NCI-H187 (cell line): ENCODE data around the gene CDH15.
"Not testable (repeated sequence)": the region's sequence is repeated elsewhere in the genome, so short reads cannot be mapped to it uniquely, and the experiment has no call there.

Experiments
- DNase-seq, 2 experiments: peaks; one replicate each; lab custom pipeline; 2025; lab: John Stamatoyannopoulos, UW

CDH15 gene

DNA sequence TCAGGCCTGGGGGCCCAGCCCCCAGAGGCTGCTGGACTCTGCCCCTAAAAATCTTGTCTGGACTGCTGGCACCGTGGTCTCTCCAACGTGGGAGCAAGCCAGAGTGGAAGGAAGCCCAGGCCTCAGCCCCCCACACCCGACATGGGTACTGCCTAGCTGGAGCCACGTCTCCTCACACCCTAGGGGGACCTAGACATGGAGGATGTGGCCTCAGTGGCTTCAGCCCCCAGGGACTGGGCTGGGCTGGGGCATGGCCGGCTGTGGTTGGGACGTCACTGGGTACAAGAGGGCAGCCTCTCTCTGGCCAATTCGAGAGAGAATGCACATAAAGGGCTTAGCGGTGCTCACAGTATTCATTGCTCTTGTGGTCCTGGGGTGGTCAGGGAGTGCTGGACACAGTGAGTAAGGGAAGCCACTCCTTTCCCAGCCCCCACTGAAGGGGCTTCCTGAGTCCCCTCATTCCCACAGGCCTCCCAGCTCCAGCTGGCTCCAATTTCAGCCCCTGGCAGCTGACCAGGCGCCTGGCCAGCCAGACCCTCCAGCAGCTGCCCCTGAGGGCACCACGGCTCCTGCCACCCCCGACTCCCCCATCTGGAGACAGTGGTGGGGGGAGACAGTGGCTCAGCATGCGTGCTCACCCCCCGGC is 1.1 kb downstream of the CDH15 start:
- DNase-seq, result no peak

- DNase-seq, result no peak
Measured at GRCh38 chr16:89173174-89173921, 1.8 kb downstream of the CDH15 start.

- DNase-seq, result no peak
Measured at GRCh38 chr16:89174055-89174827, 2.7 kb downstream of the CDH15 start.

GRCh38 chr16:89174877-89175276 is 3.3 kb downstream of the CDH15 start:
- DNase-seq, result no peak

DNA sequence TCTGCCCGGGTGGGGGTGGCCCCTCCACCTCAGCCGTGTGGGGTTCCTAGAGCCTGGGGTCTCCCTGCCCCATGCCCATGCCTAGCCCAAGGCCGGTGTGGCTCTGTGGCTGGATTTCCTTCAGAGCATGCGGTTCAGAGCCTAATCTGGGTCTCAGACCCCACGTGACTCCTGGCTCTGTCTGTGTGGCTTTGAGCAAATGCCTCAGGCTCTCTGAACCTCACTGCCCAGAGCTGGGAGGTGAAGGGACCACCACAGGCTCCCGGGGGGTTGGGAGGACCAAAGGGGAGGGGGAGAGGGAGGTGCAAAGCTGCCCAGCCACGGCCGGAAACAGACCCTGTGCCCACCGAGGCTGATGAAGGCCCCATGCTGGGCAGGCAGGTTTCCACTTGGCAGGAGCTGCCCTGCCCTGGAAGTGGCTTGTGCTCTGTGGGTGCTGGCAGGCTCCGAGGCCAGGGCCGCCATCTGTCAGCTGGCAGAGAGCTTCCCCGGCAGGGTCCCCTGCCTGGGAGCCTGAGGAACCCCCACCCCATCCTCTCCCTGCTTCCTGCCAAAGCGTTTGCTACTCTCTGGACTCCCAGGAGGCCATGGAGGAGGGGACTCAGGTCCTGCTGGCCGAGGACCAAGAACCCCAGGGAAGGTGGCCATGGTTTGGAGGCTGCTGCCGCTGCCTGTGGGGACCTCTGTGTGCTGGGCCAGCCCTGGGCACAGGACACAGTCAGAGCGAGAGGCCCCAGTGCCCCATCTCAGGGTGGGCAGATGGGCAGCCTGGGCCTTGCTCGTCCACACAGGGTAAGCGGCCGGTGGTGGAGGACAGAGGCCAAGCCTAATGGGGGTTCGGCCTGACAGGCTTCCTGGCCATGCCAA is 4.0 kb downstream of the CDH15 start:
- DNase-seq, result no peak

GRCh38 chr16:89176147-89176690 is 4.7 kb downstream of the CDH15 start:
- no peak for DNase-seq

DNA sequence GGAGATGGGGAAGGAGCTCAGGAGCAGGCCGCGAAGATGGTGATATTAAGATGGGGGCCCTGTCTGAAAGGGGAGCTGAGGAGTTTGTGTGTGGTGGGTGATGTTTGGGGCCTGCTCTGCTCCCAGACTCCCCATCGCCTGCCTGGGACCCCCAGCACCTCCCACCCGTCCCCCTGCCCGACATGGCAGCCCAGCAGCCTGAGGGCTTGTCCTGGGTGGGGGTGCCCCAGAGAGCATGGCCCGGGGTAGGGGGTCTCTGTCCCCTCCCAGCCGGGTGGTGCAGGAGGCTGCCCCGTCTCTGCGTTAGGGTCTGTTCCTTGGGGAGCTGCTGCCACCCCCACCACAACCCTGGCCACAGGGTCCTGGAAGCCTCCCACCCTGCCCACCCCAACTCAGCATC is 5.2 kb downstream of the CDH15 start:
- DNase-seq, result no peak

DNA sequence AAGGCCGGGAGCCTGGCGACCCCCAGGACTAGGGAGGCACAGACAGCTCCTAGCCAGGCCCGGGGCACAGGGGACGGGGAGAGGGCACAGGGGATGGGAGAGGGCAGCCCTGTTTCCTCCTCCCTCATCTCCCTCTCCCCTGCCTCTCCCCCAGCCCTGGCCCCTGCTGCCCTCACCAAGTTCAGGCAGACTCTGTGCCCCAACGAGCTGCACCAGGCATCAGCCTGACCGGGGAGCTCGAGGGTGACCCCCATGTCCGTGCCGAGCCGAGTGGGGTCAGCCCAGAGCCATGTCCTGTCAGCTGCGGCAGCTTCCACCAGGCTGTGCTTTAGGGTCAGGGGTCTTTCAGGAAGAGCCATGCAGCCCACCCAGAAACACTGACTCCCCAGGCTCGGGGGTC is 6.0 kb downstream of the CDH15 start:
- DNase-seq, result no peak

- no peak for DNase-seq
Measured at GRCh38 chr16:89178453-89179147, 7.1 kb downstream of the CDH15 start.

DNA sequence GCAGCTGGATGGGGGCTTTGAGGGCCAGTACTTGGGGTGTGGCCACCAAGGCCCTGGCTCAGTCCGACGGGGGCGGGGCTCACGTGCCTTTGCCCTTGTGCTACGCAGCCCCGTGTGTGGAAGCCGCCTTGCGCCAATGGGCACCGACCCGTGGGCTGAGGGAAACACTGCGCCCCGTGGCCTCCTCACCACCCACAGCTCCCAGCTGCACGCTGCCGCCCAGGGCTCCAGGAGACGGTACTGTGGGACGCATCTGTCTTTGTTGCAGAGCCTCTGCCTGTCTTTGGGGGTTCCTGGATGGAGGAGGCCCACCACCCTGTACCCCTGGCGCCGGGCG is 7.6 kb downstream of the CDH15 start:
- no peak for DNase-seq

DNA sequence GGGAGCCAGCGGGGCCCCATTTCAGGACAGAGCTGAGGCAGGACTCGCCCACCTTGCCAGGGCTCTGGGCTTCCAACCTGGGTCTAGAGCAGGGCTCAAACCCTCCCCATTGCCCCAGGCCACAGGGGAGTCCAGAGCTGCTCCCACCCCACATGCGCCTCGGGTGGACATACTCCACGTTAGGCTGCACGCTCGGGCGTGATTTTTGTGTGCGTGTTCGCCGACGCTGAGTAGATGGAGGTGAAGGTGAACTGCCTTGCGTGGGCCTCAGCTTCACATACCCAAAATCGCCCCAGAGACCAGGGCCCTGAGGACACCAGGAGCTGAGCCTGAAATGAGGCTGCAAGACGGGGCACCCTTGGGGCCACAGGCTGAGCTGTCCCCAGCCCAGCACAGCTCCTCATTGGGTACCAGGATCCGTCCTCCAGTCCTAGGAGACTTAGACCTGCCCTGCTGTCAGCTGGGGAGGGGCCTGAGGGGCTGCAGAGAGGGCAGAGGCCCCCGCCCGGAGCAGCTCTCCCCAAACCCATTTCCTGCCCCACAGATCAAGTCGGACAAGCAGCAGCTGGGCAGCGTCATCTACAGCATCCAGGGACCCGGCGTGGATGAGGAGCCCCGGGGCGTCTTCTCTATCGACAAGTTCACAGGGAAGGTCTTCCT is 8.2 kb downstream of the CDH15 start:
- DNase-seq, result no peak

DNA sequence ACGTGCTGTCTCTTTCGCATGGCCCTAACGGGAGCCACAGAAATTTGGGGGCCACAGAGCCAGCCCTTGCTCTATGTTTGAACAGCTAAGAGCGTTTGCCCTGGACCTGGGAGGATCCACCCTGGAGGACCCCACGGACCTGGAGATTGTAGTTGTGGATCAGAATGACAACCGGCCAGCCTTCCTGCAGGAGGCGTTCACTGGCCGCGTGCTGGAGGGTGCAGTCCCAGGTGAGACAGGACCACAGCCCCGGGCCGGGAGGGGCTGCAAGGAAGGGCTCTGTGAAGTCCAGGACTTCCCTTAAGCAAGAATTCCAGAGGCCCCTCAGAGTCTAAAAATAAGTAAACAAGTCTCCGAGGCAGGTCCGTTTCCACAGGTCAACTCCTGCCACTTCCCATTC is 11.9 kb downstream of the CDH15 start:
- DNase-seq, result no peak

GRCh38 chr16:89183975-89184676 is 12.6 kb downstream of the CDH15 start:
- no peak for DNase-seq

- no peak for DNase-seq
Measured at GRCh38 chr16:89184677-89184932, 13.1 kb downstream of the CDH15 start.

- DNase-seq, result no peak
Measured at GRCh38 chr16:89184933-89185794, 13.6 kb downstream of the CDH15 start.

DNA sequence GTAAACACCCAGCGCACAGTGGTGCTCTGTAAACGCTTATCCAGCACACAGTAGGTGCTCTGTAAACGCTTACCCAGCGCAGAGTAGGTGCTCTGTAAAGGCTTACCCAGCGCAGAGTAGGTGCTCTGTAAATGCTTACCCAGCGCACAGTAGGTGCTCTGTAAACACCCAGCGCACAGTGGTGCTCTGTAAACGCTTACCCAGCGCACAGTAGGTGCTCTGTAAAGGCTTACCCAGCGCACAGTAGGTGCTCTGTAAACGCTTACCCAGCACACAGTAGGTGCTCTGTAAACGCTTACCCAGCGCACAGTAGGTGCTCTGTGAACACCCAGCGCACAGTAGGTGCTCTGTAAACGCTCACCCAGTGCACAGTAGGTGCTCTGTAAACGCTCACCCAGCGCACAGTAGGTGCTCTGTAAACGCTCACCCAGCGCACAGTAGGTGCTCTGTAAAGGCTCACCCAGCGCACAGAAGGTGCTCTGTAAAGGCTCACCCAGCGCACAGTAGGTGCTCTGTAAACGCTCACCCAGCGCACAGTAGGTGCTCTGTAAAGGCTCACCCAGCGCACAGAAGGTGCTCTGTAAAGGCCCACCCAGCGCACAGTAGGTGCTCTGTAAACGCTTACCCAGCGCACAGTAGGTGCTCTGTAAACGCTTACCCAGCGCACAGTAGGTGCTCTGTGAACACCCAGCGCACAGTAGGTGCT is 14.5 kb downstream of the CDH15 start:
- DNase-seq, result not testable (repeated sequence)

DNA sequence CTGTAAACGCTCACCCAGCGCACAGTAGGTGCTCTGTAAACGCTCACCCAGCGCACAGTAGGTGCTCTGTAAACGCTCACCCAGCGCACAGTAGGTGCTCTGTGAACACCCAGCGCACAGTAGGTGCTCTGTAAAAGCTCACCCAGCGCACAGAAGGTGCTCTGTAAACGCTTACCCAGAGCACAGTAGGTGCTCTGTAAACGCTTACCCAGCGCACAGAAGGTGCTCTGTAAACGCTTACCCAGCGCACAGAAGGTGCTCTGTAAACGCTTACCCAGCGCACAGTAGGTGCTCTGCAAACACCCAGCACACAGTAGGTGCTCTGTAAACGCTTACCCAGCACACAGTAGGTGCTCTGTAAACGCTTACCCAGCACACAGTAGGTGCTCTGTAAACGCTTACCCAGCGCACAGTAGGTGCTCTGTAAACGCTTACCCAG is 15.1 kb downstream of the CDH15 start:
- DNase-seq, result not testable (repeated sequence)

DNA sequence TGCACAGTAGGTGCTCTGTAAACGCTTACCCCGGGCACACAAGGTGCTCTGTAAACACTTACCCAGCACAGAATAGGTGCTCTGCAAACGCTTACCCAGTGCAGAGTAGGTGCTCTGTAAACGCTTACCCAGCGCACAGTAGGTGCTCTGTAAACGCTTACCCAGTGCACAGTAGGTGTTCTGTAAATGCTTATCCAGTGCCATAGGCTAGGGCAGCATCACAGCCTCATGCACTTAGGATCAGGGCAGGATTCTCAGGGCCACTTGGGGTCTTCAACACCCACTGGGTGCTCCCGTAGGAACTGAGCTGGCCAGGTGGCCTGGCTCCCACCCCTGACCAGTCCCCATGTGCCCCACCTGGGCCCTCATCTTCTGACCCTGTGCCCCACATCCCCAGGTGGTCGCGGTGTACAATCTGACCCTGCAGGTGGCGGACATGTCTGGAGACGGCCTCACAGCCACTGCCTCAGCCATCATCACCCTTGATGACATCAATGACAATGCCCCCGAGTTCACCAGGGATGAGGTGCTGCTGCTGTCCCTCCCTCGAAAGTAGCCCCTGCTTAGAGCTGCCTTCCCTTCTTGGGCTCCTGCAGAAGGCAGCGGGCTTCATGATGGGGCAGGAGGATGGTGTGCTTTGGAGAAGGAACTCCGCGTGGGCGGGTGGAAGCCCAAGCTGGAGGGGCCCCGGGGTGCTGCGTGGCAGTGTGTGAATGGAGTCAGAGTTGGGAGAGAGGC is 15.7 kb downstream of the CDH15 start:
- no peak for DNase-seq
